Activated T-helper 17 cell treated with anti-CD3 and anti-CD28 coated beads, Interleukin-2, amount 50 U/mL, for 72 hours (primary cell): ENCODE results near the gene CEACAM1. TPM values are rescaled to one million over a fixed set of nuclear protein-coding genes. Genes with fewer than 3 reads are reported as not detected.
A peak's percentile ranks its signal among the peaks of the same experiment; 100 is the strongest.

Experiments
- ATAC-seq: fragments of 150-1000 bp; cut with Tn5 transposase; replicated peaks from 2 replicates; pipeline ENCODE4 v1.10.0; 2021; ENCODE audit warnings: mild to moderate bottlenecking, moderate library complexity
- H3K27ac Mint-ChIP-seq: one replicate; pipeline ENCODE4 v1.8.0; 2022; ENCODE audit warnings: mixed read lengths
- H3K27me3 Mint-ChIP-seq: one replicate; pipeline ENCODE4 v1.8.0; 2022; ENCODE audit warnings: mixed read lengths
- H3K36me3 Mint-ChIP-seq: one replicate; pipeline ENCODE4 v1.8.0; 2022; ENCODE audit warnings: low read depth, mild to moderate bottlenecking, mixed read lengths
- H3K4me1 Mint-ChIP-seq: one replicate; pipeline ENCODE4 v1.8.0; 2022; ENCODE audit warnings: mixed read lengths
- H3K4me3 Mint-ChIP-seq: one replicate; pipeline ENCODE4 v1.8.0; 2022; ENCODE audit warnings: mild to moderate bottlenecking, mixed read lengths
- H3K9me3 Mint-ChIP-seq: one replicate; pipeline ENCODE4 v1.8.0; 2022; ENCODE audit warnings: mixed read lengths
- total RNA-seq, 2 donors: library from RNA; stranded (reverse); gene quantifications; one replicate each; pipeline ENCODE4 v1.2.3, GENCODE V29; 2022

The CEACAM1 gene
- total RNA-seq, 2 donors from 2014 or later, result 20.5 to 24.2 TPM

- no peaks in the 10 kb centered on the region for H3K27me3 Mint-ChIP-seq
- peak; percentile 88 for ATAC-seq
- H3K36me3 Mint-ChIP-seq, result no peaks in the 10 kb centered on the region
- peaks cover 4% of the 10 kb centered on the region for H3K9me3 Mint-ChIP-seq
- peaks cover 32% of the 10 kb centered on the region for H3K4me1 Mint-ChIP-seq
- peak overlapping the region; percentile 50 for H3K27ac Mint-ChIP-seq
- peak overlapping the region; percentile 60 for H3K4me3 Mint-ChIP-seq
Observed at GRCh38 chr19:42480335-42481095, 47.8 kb downstream of the CEACAM1 start.

- ATAC-seq, result no peak
- Mint-ChIP-seq H3K4me3 (no peak overlapping the region), H3K4me1 (peaks cover 32% of the 10 kb centered on the region), H3K9me3 (peaks cover 4% of the 10 kb centered on the region), H3K36me3 (no peaks in the 10 kb centered on the region), H3K27me3 (no peaks in the 10 kb centered on the region), H3K27ac (no peak overlapping the region)
Observed at GRCh38 chr19:42479736-42480135, 48.5 kb downstream of the CEACAM1 start.

GRCh38 chr19:42478765-42479311, 49.4 kb downstream of the CEACAM1 start:
- Mint-ChIP-seq H3K4me1 (peaks cover 26% of the 10 kb centered on the region), H3K9me3 (peaks cover 4% of the 10 kb centered on the region), H3K27me3 (no peaks in the 10 kb centered on the region), H3K27ac (peak overlapping the region; percentile 37), H3K36me3 (no peaks in the 10 kb centered on the region), H3K4me3 (no peak overlapping the region)
- no peak for ATAC-seq

GRCh38 chr19:42477933-42478332, 50.3 kb downstream of the CEACAM1 start:
- peaks cover 4% of the 10 kb centered on the region for H3K9me3 Mint-ChIP-seq
- no peaks in the 10 kb centered on the region for H3K36me3 Mint-ChIP-seq
- ATAC-seq, result no peak
- H3K27me3 Mint-ChIP-seq, result no peaks in the 10 kb centered on the region
- no peak overlapping the region for H3K27ac Mint-ChIP-seq
- H3K4me3 Mint-ChIP-seq, result no peak overlapping the region
- peaks cover 22% of the 10 kb centered on the region for H3K4me1 Mint-ChIP-seq

GRCh38 chr19:42477117-42477516, 51.2 kb downstream of the CEACAM1 start:
- H3K4me1 Mint-ChIP-seq, result peaks cover 22% of the 10 kb centered on the region
- no peak overlapping the region for H3K27ac Mint-ChIP-seq
- H3K27me3 Mint-ChIP-seq, result no peaks in the 10 kb centered on the region
- no peak for ATAC-seq
- H3K9me3 Mint-ChIP-seq, result peaks cover 4% of the 10 kb centered on the region
- no peaks in the 10 kb centered on the region for H3K36me3 Mint-ChIP-seq
- H3K4me3 Mint-ChIP-seq, result no peak overlapping the region

- H3K36me3 Mint-ChIP-seq, result no peaks in the 10 kb centered on the region
- peaks cover 4% of the 10 kb centered on the region for H3K9me3 Mint-ChIP-seq
- no peak overlapping the region for H3K4me3 Mint-ChIP-seq
- no peak overlapping the region for H3K27ac Mint-ChIP-seq
- H3K4me1 Mint-ChIP-seq, result peaks cover 10% of the 10 kb centered on the region
- no peaks in the 10 kb centered on the region for H3K27me3 Mint-ChIP-seq
- no peak for ATAC-seq
Observed at GRCh38 chr19:42475366-42475765, 52.9 kb downstream of the CEACAM1 start.

- Mint-ChIP-seq H3K27ac (no peak overlapping the region), H3K4me1 (peaks cover 10% of the 10 kb centered on the region), H3K4me3 (no peak overlapping the region), H3K27me3 (no peaks in the 10 kb centered on the region), H3K9me3 (peaks cover 4% of the 10 kb centered on the region), H3K36me3 (no peaks in the 10 kb centered on the region)
- ATAC-seq, result no peak
Observed at GRCh38 chr19:42474743-42475142, 53.5 kb downstream of the CEACAM1 start.

GRCh38 chr19:42473686-42474085, 54.6 kb downstream of the CEACAM1 start:
- H3K27me3 Mint-ChIP-seq, result no peaks in the 10 kb centered on the region
- no peak overlapping the region for H3K4me3 Mint-ChIP-seq
- H3K36me3 Mint-ChIP-seq, result no peaks in the 10 kb centered on the region

GRCh38 chr19:42472402-42473147, 55.7 kb downstream of the CEACAM1 start:
- Mint-ChIP-seq H3K27ac (no peak overlapping the region), H3K36me3 (no peaks in the 10 kb centered on the region), H3K4me3 (no peak overlapping the region), H3K9me3 (no peaks in the 10 kb centered on the region), H3K27me3 (no peaks in the 10 kb centered on the region), H3K4me1 (peaks cover 5% of the 10 kb centered on the region)
- ATAC-seq, result no peak

More at GRCh38 chr19:42473686-42474085, 54.6 kb downstream of the CEACAM1 start:
- no peaks in the 10 kb centered on the region for H3K4me1 Mint-ChIP-seq
- no peak overlapping the region for H3K27ac Mint-ChIP-seq
- no peaks in the 10 kb centered on the region for H3K9me3 Mint-ChIP-seq
- ATAC-seq, result no peak

- H3K27me3 Mint-ChIP-seq, result no peaks in the 10 kb centered on the region
- peaks cover 12% of the 10 kb centered on the region for H3K4me1 Mint-ChIP-seq
- H3K27ac Mint-ChIP-seq, result no peak overlapping the region
- no peak overlapping the region for H3K4me3 Mint-ChIP-seq
- H3K36me3 Mint-ChIP-seq, result no peaks in the 10 kb centered on the region
- no peaks in the 10 kb centered on the region for H3K9me3 Mint-ChIP-seq
- no peak for ATAC-seq
Observed at GRCh38 chr19:42471554-42472249, 56.6 kb downstream of the CEACAM1 start.

- no peak overlapping the region for H3K4me3 Mint-ChIP-seq
Observed at GRCh38 chr19:42469311-42470235, 58.7 kb downstream of the CEACAM1 start.

GRCh38 chr19:42468273-42468796, 59.9 kb downstream of the CEACAM1 start:
- no peaks in the 10 kb centered on the region for H3K36me3 Mint-ChIP-seq
- no peak overlapping the region for H3K4me3 Mint-ChIP-seq
- no peaks in the 10 kb centered on the region for H3K9me3 Mint-ChIP-seq
- no peaks in the 10 kb centered on the region for H3K27me3 Mint-ChIP-seq
- H3K4me1 Mint-ChIP-seq, result peaks cover 16% of the 10 kb centered on the region
- no peak overlapping the region for H3K27ac Mint-ChIP-seq
- no peak for ATAC-seq

More at GRCh38 chr19:42469311-42470235, 58.7 kb downstream of the CEACAM1 start:
- Mint-ChIP-seq H3K4me1 (peaks cover 16% of the 10 kb centered on the region), H3K9me3 (no peaks in the 10 kb centered on the region), H3K36me3 (no peaks in the 10 kb centered on the region), H3K27me3 (no peaks in the 10 kb centered on the region), H3K27ac (no peak overlapping the region)
- ATAC-seq, result peak; percentile 81

GRCh38 chr19:42467183-42467760, 61.0 kb downstream of the CEACAM1 start:
- H3K9me3 Mint-ChIP-seq, result no peaks in the 10 kb centered on the region
- peak overlapping the region; percentile 12 for H3K27ac Mint-ChIP-seq
- H3K4me3 Mint-ChIP-seq, result peak overlapping the region; percentile 15
- H3K36me3 Mint-ChIP-seq, result no peaks in the 10 kb centered on the region
- peaks cover 16% of the 10 kb centered on the region for H3K4me1 Mint-ChIP-seq
- ATAC-seq, result peak; percentile 39
- H3K27me3 Mint-ChIP-seq, result no peaks in the 10 kb centered on the region
